Fibroblast of villous mesenchyme (primary cell): ENCODE results near the gene KCTD21. TPM values are rescaled to one million over a fixed set of nuclear protein-coding genes. Genes with fewer than 3 reads are reported as not detected.

Experiments used
- DNase-seq: peaks from one replicate; pipeline ENCODE4 v3.0.0-alpha.2; 2010; ENCODE audit warnings: low read depth
- H3K4me3 ChIP-seq: 2 replicates; pipeline ENCODE4 v1.5.1; 2011; ENCODE audit warnings: low read depth, mild to moderate bottlenecking, low read length
- CTCF ChIP-seq: IDR thresholded peaks from 2 replicates; pipeline ENCODE4 v1.5.1; 2012; ENCODE audit warnings: low read depth, mild to moderate bottlenecking, low read length; ENCODE audit not compliant: insufficient read depth
- small RNA-seq: library from RNA; depleted of rRNA; stranded (forward); fragments of <200 nt; gene quantifications from one replicate; pipeline ENCODE3, GENCODE V24; 2012
- total RNA-seq: library from RNA; depleted of rRNA; stranded (reverse); fragments of >200 nt; gene quantifications from 2 replicates; pipeline ENCODE4 v1.2.3, GENCODE V29; 2012

Gene KCTD21
- total RNA-seq, 1 donor = 11.2 TPM

- no peak overlapping the region for H3K4me3 ChIP-seq
- DNase-seq = peak; percentile 20
Measured at GRCh38 chr11:78127403-78127802, 61.0 kb downstream of the KCTD21 start.

More at GRCh38 chr11:78127403-78127802, 61.0 kb downstream of the KCTD21 start:
- no peak for TF ChIP-seq CTCF

Small RNAs within 50 kb of the gene (small RNA-seq; reads per million reads assigned to genes)
- gene RNU6-126P = not detected

Other genes starting within 250 kb of the KCTD21 start
- 34.8 and 37.1 TPM in 2 replicates for gene INTS4, start 194.0 kb downstream of the KCTD21 start, total RNA-seq
- 0.97 and 4.3 TPM in 2 replicates for gene KCTD14, start 165.3 kb downstream of the KCTD21 start, total RNA-seq
- gene THRSP, start 124.8 kb downstream of the KCTD21 start, total RNA-seq = not detected in 2 replicates
- gene NDUFC2, start 108.8 kb downstream of the KCTD21 start, total RNA-seq = 120 and 179 TPM in 2 replicates
- gene ALG8, start 49.0 kb downstream of the KCTD21 start, total RNA-seq = 37.7 and 60.9 TPM in 2 replicates
- 10.8 and 12.9 TPM in 2 replicates for gene USP35, start 293 bp upstream of the KCTD21 start, total RNA-seq
- 8.2 and 11.3 TPM in 2 replicates for gene GAB2, start 229.2 kb upstream of the KCTD21 start, total RNA-seq